LNCaP clone FGC (cell line): Measurements from ENCODE around the gene KREMEN2.

ENCODE experiments used
- DNase-seq: peaks from one replicate; pipeline ENCODE4 v3.0.0-alpha.2; 2011; ENCODE audit warnings: low read depth
- H3K4me3 ChIP-seq: 2 replicates; pipeline ENCODE4 v1.5.1; 2011; ENCODE audit warnings: mild to moderate bottlenecking, low read depth, low read length, control low read depth
- CTCF ChIP-seq: IDR thresholded peaks from 2 replicates; pipeline ENCODE4 v1.5.1; 2012; ENCODE audit warnings: mild to moderate bottlenecking; ENCODE audit not compliant: control insufficient read depth, insufficient read depth; ENCODE audit errors: extremely low read depth

KREMEN2 gene

GRCh38 chr16:2985893-2986355 lies 21.8 kb downstream of the KREMEN2 start:
- no peak overlapping the region for H3K4me3 ChIP-seq
- no peak for DNase-seq
- no peak for TF ChIP-seq CTCF

DNA sequence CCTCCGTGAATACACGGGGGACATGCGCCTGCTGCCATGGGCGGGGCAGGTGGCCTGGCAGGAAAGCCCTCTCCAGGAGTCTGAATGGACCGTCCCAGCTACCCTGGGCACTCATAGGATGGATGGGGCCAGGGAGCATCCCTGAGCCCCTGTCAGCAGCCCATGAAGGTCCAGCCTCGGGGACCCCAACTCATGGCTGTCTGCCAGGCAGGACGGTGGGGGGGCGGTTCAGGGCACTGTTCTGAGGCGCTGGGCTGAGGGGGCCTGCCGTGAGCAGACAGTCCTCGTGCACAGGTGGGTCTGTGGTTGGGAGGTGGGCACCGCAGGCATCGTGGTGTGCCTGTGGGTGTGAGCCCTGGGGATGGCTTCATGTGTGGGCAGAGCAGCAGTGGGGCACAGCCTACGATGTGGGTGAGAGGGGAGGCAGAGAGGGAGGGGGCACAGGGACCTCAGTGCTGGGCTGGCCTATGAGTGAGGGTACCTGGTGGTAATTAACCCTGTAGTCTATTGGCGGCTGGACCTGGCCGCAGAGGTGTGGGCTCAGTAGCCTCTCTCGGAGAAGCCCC lies 22.6 kb downstream of the KREMEN2 start:
- no peak overlapping the region for H3K4me3 ChIP-seq
- DNase-seq, result no peak
- no peak for TF ChIP-seq CTCF

DNA sequence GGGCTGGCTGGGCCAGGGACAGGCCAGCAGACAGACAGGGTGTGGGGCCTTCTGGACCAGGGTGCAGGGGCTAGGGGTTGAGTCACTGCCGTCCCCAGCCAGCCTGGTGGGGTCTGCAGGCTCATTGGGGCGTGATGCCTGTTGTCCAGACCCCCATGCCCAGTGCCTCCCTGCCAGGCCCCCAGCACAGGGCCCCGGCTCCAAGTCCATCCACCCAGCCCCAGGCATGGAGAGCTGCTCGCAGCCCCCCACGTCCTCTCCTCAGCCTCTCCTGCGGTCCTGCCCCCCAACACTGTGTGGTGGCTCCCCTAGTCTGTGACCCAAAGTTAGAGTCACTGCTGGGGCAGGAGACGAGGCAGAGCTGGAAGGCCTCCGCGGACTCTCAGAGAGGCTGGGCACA lies 23.2 kb downstream of the KREMEN2 start:
- H3K4me3 ChIP-seq, result no peak overlapping the region
- TF ChIP-seq CTCF, result no peak

DNA sequence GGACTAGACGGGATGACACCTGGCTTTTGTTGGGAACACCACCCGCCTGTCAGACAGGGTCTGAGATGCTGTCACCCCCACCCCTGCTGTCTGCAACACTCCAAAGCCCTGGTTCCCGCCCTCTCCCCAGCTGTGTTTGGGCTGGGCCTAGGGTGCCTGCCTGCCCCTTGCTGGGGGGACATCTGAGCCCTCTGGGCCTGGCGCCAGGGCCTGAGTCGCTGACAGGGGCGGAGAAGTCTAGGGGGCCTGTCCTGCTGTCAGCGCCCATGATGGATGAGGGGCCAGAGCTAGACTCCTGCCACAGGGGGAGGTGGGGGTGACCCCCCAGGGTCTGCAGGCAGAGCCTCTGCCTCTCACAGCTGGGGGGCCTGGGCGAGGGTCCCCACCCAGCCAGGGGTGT lies 23.8 kb downstream of the KREMEN2 start:
- no peak for TF ChIP-seq CTCF
- H3K4me3 ChIP-seq, result no peak overlapping the region
- DNase-seq, result no peak

More for the DNA sequence above, 23.2 kb downstream of the KREMEN2 start:
- DNase-seq, result no peak

DNA sequence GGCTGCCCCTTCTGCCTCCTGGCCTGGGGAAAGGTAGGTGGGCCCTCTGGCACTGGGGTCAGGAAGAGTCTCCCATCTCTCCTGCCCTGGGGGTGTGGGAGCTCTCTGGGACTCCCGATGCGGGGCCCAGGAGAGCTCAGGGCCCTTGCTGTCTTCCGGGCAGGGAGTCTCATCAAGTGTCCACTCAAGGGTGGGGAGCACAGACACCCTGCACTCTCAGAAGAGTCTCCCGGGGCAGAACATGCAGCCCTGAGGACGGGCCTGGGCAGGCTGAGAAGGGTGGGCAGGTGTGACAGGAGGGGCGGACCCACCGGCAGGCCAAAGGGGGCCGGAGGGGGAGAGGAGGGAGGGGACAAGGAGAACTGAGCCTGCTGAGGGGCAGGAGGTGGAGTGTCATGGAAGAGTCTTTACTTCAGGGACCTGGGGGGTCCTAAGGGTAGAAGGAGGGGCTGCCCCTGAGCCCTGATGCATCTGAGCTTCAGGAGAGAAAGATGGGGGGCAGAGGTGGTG lies 24.6 kb downstream of the KREMEN2 start:
- no peak for TF ChIP-seq CTCF
- DNase-seq, result no peak
- H3K4me3 ChIP-seq, result no peak overlapping the region

GRCh38 chr16:2990891-2991290 lies 26.8 kb downstream of the KREMEN2 start:
- no peak overlapping the region for H3K4me3 ChIP-seq
- no peak for DNase-seq
- no peak for TF ChIP-seq CTCF
